ENCODE data around the gene COL23A1.

DNA sequence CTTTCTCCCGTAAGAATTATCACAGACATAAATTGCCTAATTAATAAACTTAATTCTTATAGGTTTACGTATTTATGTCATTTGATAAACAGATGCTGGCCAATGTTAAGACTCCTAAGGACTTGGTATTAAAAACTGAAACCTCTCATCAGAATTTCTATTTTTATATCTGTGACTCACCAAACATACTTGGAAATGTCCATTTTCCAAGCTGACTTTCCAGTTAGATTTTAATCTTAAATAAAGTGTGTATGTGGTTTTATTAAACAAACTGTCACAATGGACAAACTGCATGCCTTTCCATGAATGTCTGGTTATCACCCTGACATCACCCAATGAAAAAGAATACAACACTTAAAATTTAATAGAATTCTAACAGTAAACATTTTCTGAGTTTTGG, 12.6 kb upstream of the COL23A1 start:
- TF ChIP-seq POLR2A (IDR thresholded peaks at IDR 0.05) (no peak), EP300 (IDR thresholded peaks at IDR 0.05) (no peak)
- TF ChIP-seq, protein P1, sequence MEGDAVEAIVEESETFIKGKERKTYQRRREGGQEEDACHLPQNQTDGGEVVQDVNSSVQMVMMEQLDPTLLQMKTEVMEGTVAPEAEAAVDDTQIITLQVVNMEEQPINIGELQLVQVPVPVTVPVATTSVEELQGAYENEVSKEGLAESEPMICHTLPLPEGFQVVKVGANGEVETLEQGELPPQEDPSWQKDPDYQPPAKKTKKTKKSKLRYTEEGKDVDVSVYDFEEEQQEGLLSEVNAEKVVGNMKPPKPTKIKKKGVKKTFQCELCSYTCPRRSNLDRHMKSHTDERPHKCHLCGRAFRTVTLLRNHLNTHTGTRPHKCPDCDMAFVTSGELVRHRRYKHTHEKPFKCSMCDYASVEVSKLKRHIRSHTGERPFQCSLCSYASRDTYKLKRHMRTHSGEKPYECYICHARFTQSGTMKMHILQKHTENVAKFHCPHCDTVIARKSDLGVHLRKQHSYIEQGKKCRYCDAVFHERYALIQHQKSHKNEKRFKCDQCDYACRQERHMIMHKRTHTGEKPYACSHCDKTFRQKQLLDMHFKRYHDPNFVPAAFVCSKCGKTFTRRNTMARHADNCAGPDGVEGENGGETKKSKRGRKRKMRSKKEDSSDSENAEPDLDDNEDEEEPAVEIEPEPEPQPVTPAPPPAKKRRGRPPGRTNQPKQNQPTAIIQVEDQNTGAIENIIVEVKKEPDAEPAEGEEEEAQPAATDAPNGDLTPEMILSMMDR (IDR thresholded peaks at IDR 0.05), result no peak

Data from tibial nerve (tissue), 4 donors.